GM18520 (cell line): ENCODE measurements around the gene SNTG2.

Source experiments
- ATAC-seq: cut with Tn5 transposase; IDR thresholded peaks from one replicate; pipeline ENCODE4 v1.9.1; 2021; ENCODE audit not compliant: unreplicated experiment

The SNTG2 gene

GRCh38 chr2:1136846-1137245 is 186.2 kb downstream of the SNTG2 start:
- ATAC-seq, result no peak

DNA sequence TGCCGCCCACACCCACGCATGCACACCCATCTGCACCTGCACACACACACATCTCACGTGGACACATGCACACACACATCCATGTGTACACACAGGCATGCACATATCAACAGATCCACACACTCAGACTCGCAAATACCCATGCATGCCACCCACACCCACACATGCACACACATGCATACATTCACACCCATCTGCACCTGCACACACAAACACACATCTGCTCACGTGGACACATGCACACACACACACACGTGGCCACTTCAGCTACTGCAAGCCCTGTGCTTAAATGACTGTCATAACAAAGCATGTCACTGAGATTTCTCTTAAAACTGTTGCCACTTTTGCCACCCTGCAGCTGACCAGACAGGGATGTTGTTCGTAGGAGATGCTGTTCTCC is 186.6 kb downstream of the SNTG2 start:
- ATAC-seq, result no peak

GRCh38 chr2:1137913-1138391 is 187.3 kb downstream of the SNTG2 start:
- no peak for ATAC-seq

- no peak for ATAC-seq
Observed at GRCh38 chr2:1140389-1141003, 189.8 kb downstream of the SNTG2 start.

GRCh38 chr2:1141079-1141478 is 190.4 kb downstream of the SNTG2 start:
- no peak for ATAC-seq

DNA sequence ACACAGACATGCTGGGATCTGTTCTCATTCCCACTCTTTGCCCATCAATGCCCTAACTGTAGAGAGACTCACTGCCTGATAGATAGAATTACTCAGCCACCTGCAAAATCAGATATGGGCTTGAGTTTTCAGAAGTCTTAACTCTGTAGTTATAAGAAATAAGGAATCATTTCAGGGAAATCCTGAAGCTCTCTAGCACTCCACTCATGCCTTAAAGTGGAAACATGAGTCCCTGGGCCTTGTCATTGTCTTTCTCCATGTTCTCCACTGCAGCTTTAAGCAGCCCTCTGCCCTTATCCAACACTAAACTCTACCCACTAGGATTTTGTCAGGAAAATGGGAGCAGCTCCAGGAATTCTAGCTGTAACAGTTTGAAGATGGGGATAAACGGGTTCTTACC is 192.5 kb downstream of the SNTG2 start:
- no peak for ATAC-seq

DNA sequence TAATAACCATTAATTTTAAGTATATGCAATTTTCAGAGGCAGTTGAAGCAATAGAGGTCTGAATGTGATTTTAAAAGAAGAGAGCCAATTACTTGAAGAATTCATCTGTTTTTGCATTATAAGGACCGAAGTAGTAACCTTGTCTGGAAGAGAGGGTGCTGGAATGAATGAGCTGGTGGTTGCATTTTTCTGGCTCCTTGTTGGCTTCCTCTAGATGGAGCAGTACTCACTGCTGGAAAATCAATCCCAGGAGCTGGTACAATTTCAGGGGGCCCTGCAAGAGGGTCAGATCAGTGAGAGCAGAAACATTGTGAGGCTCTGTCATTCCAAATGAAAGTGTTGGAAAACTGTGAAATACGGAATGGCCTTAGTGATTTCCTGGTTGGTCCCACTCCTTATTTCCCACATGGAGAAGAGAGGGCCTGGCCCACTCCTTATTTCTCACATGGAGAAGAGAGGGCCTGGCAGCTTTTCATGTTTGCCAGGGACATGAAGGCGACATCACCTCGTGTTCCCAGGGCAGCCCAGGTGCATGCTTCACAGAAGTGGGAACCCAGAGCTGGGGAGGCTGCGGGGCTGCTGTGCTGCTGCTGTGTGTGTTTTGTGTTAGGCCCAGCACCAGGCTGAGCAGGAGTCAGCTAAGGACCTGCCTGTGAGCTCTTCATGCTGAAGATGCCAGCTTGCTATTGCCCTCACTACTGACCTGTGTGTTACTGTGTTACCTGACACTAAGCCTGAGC is 197.4 kb downstream of the SNTG2 start:
- ATAC-seq, result no peak

GRCh38 chr2:1150724-1151511 is 200.3 kb downstream of the SNTG2 start:
- ATAC-seq, result no peak

DNA sequence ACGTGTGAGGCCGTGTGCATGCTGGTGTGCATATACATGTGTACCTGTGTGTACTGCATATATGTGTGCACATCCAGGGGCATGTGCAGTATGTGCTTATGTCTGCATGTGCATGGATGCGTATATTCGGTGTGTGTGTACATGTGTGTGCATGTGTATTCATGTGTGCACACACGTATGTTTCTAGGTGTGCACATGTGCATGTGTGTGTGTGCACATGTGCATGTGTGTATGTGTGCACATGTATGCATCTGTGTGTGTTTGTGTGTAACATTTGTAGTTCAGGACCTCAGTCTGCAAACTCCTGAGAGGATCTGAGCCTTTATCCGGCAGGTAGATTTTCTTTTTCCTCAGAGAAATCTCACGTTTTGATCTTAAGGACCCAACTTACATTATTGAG is 201.7 kb downstream of the SNTG2 start:
- ATAC-seq, result no peak

DNA sequence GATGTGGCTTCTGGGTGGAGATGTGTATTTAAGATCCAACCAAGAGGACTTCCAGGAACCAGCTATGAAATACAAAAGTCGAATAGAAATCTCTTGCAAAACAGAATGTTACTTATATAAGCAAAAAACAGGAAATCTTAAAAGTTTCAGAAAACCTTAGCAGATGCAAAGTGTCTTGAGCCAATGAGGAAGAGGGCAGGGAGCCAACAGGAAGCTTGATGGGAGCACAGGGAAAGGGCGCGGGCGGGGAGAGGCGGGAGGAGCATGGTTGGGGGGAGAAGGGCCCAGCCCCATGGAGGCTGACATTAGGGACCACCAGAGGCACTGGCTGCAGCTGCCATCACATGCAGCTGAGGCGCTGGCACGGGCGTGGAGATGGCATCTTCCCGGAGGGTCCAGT is 203.3 kb downstream of the SNTG2 start:
- ATAC-seq, result no peak

- no peak for ATAC-seq
Observed at GRCh38 chr2:1154710-1155594, 204.3 kb downstream of the SNTG2 start.

GRCh38 chr2:1156059-1156458 is 205.4 kb downstream of the SNTG2 start:
- ATAC-seq, result no peak

DNA sequence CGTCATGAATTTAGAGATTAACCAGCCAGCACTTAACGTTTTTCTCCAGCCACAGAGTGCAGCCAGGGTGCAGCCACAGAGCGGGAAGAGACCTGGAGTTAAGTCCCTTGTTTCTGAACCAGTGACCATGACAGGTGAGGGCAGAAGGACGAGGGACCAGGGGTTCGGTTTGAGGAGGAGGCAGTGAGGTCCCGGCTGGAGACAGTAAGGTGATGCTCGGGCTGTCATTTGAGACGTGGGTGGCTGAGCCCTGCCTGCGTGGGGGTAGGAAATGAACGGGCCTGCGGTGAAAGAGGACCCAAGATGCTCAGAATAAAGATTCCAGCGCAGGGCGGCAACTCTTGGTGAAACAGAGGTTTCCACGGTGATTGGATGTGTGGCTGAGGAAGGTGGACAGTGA is 205.9 kb downstream of the SNTG2 start:
- ATAC-seq, result no peak

DNA sequence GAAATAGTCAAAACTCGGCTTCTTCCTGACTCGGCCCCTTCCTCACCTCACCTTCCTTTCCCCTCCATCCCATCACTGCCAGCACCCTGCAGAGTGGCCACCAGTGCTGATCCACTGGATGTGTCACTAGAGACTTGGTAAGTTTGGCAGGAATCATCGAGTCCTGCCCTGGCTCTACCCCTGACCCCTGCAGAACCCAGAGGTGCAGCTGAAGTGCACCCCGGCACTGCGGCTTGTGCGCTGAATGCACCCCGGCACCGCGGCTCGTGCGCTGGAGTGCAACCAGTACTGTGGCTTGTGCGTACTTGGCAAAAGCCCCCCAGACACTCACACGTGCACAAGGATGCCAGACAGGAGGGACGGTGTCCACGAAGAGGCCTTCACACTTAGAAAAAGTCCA is 206.5 kb downstream of the SNTG2 start:
- ATAC-seq, result no peak

- ATAC-seq, result no peak
Observed at GRCh38 chr2:1159013-1159412, 208.4 kb downstream of the SNTG2 start.

DNA sequence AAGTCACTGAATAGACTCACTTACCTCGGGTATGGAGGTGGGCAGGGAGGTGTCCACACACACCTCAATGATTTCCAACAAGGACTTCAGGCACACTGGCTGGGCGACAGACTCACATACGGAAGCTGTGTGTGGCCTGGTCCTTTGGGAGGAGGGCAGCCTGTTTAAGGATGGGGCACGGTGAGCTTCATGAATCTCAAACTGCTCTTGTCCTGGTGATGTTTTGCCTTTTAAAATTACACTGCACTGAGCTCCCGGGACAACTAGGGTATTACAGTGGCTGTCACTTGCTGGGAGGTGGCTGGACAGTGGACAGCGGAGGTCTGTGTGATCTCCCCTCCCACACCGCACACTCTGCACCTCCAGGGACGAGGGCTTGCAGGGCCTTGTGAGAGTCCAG is 211.6 kb downstream of the SNTG2 start:
- no peak for ATAC-seq

- no peak for ATAC-seq
Observed at GRCh38 chr2:1162768-1163584, 212.3 kb downstream of the SNTG2 start.

- ATAC-seq, result no peak
Observed at GRCh38 chr2:1166976-1167375, 216.3 kb downstream of the SNTG2 start.

DNA sequence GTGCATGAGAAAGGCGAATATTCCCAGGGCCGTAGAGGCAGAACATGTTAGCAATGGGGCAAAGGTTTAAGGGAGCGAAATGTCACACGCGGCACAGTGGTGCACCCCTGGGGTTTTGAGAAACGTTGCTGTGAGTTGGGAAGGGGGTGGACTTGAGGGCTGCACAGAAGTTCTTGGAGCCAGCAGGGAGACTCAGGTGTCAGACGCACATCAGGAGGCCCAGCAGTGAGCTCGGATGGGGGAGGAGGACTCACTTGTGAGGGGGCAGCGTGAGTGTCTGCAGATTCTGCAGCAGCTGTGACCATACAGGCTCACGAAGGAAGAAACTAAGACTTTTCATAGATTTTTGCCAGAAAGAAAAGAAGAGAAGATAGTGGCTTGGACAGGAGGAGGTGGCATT is 218.2 kb downstream of the SNTG2 start:
- ATAC-seq, result no peak

- ATAC-seq, result no peak
Observed at GRCh38 chr2:1169291-1169949, 218.8 kb downstream of the SNTG2 start.
